Measurements from ENCODE around the gene MPP7.

GRCh38 chr10:28316696-28317095, 13.8 kb upstream of the MPP7 start:
- TF ChIP-seq, protein P1, sequence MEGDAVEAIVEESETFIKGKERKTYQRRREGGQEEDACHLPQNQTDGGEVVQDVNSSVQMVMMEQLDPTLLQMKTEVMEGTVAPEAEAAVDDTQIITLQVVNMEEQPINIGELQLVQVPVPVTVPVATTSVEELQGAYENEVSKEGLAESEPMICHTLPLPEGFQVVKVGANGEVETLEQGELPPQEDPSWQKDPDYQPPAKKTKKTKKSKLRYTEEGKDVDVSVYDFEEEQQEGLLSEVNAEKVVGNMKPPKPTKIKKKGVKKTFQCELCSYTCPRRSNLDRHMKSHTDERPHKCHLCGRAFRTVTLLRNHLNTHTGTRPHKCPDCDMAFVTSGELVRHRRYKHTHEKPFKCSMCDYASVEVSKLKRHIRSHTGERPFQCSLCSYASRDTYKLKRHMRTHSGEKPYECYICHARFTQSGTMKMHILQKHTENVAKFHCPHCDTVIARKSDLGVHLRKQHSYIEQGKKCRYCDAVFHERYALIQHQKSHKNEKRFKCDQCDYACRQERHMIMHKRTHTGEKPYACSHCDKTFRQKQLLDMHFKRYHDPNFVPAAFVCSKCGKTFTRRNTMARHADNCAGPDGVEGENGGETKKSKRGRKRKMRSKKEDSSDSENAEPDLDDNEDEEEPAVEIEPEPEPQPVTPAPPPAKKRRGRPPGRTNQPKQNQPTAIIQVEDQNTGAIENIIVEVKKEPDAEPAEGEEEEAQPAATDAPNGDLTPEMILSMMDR (IDR thresholded peaks at IDR 0.05): no peak
- TF ChIP-seq POLR2AphosphoS5 (IDR thresholded peaks at IDR 0.05): no peak
